Stimulated activated naive CD8-positive, alpha-beta T cell treated with anti-CD3 and anti-CD28 coated beads, Interleukin-15, amount 100 ng/mL, for 72 hours (primary cell): ENCODE measurements around the gene MET.
A peak's percentile ranks its signal among the peaks of the same experiment; 100 is the strongest.
"Not testable (repeated sequence)": the region's sequence is repeated elsewhere in the genome, so short reads cannot be mapped to it uniquely, and the experiment has no call there.

ENCODE experiments used
- ATAC-seq: fragments of 150-1000 bp; cut with Tn5 transposase; 2 replicates; pipeline ENCODE4 v1.10.0; 2021; ENCODE audit warnings: mild to moderate bottlenecking, moderate library complexity
- DNase-seq, 2 donors: peaks; one replicate each; pipeline ENCODE4 v3.0.0; 2021 to 2022
- H3K27ac Mint-ChIP-seq, 2 donors: one replicate each; pipeline ENCODE4 v1.8.0; 2022; ENCODE audit warnings: mild to moderate bottlenecking in 2 of 2, mixed read lengths in 2 of 2, moderate library complexity in 2 of 2
- H3K27me3 Mint-ChIP-seq: one replicate; pipeline ENCODE4 v1.8.0; 2022; ENCODE audit warnings: mixed read lengths
- H3K4me1 Mint-ChIP-seq: one replicate; pipeline ENCODE4 v1.8.0; 2022; ENCODE audit warnings: mild to moderate bottlenecking, mixed read lengths
- H3K4me3 Mint-ChIP-seq, 2 donors: one replicate each; pipeline ENCODE4 v1.8.0; 2022; ENCODE audit warnings: mild to moderate bottlenecking in 2 of 2, mixed read lengths in 2 of 2, moderate library complexity in 1 of 2
- H3K9me3 Mint-ChIP-seq, 2 donors: one replicate each; pipeline ENCODE4 v1.8.0; 2022; ENCODE audit warnings: mixed read lengths in 2 of 2

The MET gene

GRCh38 chr7:116739307-116739706 is 67.3 kb downstream of the MET start:
- Mint-ChIP-seq H3K27ac (no peak overlapping the region), H3K4me1 (no peaks in the 10 kb centered on the region), H3K27me3 (peaks cover 30% of the 10 kb centered on the region), H3K9me3 (no peaks in the 10 kb centered on the region), H3K4me3 (no peak overlapping the region)
- ATAC-seq, result no peak
- no peak for DNase-seq

DNA sequence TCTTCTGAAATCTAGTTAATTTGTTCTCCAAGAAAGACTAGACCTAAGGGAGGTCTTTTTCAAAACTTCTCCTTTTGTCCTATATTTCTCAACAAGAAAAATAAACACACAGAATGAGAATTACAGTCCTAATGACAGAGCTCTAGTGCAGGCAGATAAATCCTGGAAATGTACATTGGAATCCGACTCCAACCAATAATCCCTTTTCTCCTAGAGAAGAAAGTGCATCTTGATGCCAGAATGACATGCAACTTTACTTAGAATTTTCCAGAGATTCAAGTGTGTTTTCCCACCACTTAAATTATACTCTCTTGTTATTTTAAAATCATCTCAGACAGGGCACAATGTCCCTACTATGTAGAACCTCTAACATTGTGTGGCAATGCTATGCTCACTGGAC is 68.2 kb downstream of the MET start:
- H3K27me3 Mint-ChIP-seq, result peaks cover 34% of the 10 kb centered on the region
- no peaks in the 10 kb centered on the region for H3K4me1 Mint-ChIP-seq
- DNase-seq (no peak), ATAC-seq (no peak)
- H3K4me3 Mint-ChIP-seq, result no peak overlapping the region
- no peak overlapping the region for H3K27ac Mint-ChIP-seq
- H3K9me3 Mint-ChIP-seq, result no peaks in the 10 kb centered on the region

GRCh38 chr7:116740755-116741462 is 68.9 kb downstream of the MET start:
- Mint-ChIP-seq H3K9me3 (no peaks in the 10 kb centered on the region), H3K27me3 (peaks cover 34% of the 10 kb centered on the region), H3K4me1 (no peaks in the 10 kb centered on the region), H3K27ac (peak overlapping the region in 1 of 2 donors; percentile 84), H3K4me3 (no peak overlapping the region)
- no peak for DNase-seq
- no peak for ATAC-seq

DNA sequence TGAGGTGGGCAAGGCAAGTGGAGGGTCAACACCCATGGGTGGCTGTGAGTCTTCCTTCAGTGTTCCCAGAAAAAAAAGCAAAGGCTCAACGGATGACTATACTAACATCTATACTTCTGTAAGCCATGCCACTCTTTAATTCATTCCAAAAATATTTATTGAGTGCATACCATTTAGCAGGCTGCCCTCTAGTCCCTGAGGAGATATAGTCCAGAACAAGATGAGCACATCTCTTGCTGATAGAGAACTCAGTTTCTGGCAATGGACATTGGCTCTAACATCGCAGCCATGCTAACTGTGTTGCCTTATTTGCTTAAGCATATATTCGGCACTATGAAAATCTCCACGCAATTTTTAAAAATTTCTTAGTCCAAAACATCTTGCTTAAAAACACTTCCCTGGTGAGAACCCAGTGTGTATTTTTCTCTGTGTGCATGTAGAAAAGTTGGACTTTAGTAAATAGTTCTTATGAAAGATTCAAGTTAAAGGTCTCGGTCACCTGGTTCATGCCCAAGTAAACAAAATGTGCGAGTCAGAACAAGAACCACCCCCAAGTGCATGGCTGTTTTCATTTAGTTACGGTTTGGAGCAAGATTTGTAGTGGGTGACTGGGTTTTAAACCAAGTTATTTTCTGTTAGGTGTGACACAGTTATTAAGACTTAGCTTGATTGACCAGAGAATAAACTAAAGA is 69.8 kb downstream of the MET start:
- peaks cover 34% of the 10 kb centered on the region for H3K27me3 Mint-ChIP-seq

DNA sequence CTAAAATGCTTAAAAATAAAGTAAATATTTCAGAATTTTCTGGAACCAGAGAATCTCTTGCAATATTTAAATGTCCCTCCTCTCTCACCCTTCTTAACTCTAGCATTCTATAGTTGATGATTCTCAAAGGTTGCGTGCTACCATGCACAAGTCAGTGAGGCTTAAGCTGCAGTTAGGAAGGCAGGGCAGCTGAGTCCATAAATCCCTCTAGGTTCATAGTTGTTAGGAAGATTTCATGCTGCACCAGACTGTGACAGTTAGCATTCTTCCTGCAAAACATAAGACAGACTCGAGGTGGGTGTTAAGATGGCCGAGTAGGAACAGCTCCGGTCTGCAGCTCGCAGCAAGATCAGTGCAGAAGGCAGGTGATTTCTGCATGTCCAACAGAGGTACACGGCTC is 70.6 kb downstream of the MET start:
- DNase-seq (no peak), ATAC-seq (no peak)
- Mint-ChIP-seq H3K4me1 (no peaks in the 10 kb centered on the region), H3K27me3 (peaks cover 34% of the 10 kb centered on the region), H3K4me3 (no peak overlapping the region), H3K27ac (no peak overlapping the region), H3K9me3 (peaks cover 8% of the 10 kb centered on the region in 2 donors)

More for the DNA sequence above, 69.8 kb downstream of the MET start:
- ATAC-seq (no peak), DNase-seq (no peak)
- H3K4me1 Mint-ChIP-seq, result no peaks in the 10 kb centered on the region
- no peaks in the 10 kb centered on the region for H3K9me3 Mint-ChIP-seq
- H3K27ac Mint-ChIP-seq, result no peak overlapping the region
- H3K4me3 Mint-ChIP-seq, result no peak overlapping the region

DNA sequence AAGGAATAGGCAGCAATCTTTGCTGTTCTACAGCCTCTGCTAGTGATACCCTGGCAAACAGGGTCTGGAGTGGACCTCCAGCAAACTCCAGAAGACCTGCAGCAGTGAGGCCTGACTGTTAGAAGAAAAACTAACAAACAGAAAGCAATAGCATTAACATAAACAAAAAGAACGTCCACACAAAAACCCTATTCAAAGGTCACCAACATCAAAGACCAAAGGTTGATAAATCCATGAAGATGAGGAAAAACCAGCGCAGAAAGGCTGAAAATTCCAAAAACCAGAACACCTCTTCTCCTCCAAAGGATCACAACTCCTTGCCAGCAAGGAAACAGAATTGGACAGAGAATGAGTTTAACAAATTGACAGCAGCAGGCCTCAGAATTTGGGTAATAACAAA is 71.8 kb downstream of the MET start:
- not testable (repeated sequence) for ATAC-seq, H3K4me1 Mint-ChIP-seq, H3K27ac Mint-ChIP-seq, DNase-seq, H3K4me3 Mint-ChIP-seq
- Mint-ChIP-seq H3K27me3 (peaks cover 37% of the 10 kb centered on the region), H3K9me3 (peaks cover 8 to 19% of the 10 kb centered on the region in 2 donors)

DNA sequence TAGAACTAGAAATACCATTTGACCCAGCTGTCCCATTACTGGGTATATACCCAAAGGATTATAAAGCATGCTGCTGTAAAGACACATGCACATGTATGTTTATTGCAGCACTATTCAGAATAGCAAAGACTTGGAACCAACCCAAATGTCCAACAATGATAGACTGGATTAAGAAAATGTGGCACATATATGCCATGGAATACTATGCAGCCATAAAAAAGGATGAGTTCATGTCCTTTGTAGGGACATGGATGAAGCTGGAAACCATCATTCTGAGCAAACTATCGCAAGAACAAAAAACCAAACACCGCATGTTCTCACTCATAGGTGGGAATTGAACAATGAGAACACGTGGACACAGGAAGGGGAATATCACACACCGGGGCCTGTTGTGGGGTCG is 74.4 kb downstream of the MET start:
- Mint-ChIP-seq H3K9me3 (peaks cover 8 to 22% of the 10 kb centered on the region in 2 donors), H3K27me3 (peaks cover 33% of the 10 kb centered on the region)
- DNase-seq, H3K4me1 Mint-ChIP-seq, ATAC-seq, H3K27ac Mint-ChIP-seq, H3K4me3 Mint-ChIP-seq: not testable (repeated sequence)

GRCh38 chr7:116751070-116751469 is 79.1 kb downstream of the MET start:
- not testable (repeated sequence) for H3K27me3 Mint-ChIP-seq, H3K4me1 Mint-ChIP-seq, H3K27ac Mint-ChIP-seq, ATAC-seq, H3K4me3 Mint-ChIP-seq, DNase-seq
- H3K9me3 Mint-ChIP-seq, result peaks cover 8 to 22% of the 10 kb centered on the region in 2 donors

- ATAC-seq (no peak), DNase-seq (no peak)
- Mint-ChIP-seq H3K4me1 (no peaks in the 10 kb centered on the region), H3K4me3 (no peak overlapping the region), H3K27ac (no peak overlapping the region), H3K9me3 (peaks cover 2 to 16% of the 10 kb centered on the region in 2 donors), H3K27me3 (peaks cover 7% of the 10 kb centered on the region)
These were observed 80.5 kb downstream of the MET start for GRCh38 chr7:116752305-116753074.

DNA sequence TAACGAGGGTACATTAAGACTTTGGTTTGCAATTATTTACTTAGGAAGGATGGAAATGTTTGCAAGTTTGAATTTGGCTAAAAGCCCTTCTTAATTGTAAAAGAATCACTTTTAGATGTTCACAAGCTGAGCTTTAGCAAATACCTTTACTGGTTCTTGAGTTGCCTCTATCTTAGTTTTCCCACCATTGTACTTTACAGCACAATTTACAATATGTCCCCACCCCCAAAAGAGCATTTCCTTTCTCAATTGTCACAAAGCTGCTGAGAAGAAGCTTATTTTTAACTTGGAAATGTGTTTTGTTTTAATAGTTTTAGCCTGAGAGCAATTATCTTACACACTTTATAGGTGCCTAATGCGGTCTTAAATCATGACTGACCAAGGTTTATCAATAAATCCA is 81.1 kb downstream of the MET start:
- no peak for DNase-seq
- H3K4me3 Mint-ChIP-seq, result no peak overlapping the region
- H3K27ac Mint-ChIP-seq, result no peak overlapping the region

GRCh38 chr7:116754186-116754585 is 82.2 kb downstream of the MET start:
- Mint-ChIP-seq H3K4me1 (no peaks in the 10 kb centered on the region), H3K27ac (peak overlapping the region in 1 of 2 donors; percentile 22), H3K4me3 (no peak overlapping the region), H3K9me3 (no peaks in the 10 kb centered on the region), H3K27me3 (no peaks in the 10 kb centered on the region)
- DNase-seq (no peak), ATAC-seq (no peak)

More for the DNA sequence above, 81.1 kb downstream of the MET start:
- H3K4me1 Mint-ChIP-seq, result no peaks in the 10 kb centered on the region
- no peak for ATAC-seq
- peaks cover 7% of the 10 kb centered on the region for H3K27me3 Mint-ChIP-seq
- peaks cover 0 to 10% of the 10 kb centered on the region in 2 donors for H3K9me3 Mint-ChIP-seq

DNA sequence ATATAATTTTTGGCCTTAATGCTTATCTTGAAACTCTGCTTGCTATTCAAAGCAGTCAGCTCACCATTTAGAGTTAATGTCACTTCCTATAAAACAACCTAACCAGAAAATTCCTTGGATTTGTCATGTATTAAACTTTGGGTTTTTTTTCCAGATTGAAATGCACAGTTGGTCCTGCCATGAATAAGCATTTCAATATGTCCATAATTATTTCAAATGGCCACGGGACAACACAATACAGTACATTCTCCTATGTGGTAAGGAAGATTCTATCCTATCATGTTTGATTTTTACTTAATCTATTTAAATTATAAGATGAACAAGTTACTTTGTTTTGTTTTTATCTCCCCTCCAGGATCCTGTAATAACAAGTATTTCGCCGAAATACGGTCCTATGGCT is 85.3 kb downstream of the MET start:
- no peaks in the 10 kb centered on the region for H3K9me3 Mint-ChIP-seq

DNA sequence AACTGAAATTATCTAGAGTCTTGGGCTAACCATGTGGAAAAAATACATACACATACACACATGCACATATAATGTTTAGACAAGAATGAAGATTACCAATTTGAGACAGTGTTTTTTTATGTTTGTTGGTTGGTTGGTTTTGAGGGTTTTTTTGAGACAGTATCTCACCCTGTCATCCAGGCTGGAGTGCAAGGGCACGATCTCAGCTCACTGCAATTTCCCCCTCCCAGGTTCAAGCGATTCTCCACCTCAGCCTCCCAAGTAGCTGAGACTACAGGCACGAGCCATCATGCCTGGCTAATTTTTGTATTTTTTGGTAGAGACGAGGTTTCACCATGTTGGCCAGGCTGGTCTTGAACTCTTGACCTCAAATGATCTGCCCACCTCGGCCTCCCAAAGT is 87.6 kb downstream of the MET start:
- not testable (repeated sequence) for H3K4me3 Mint-ChIP-seq, H3K4me1 Mint-ChIP-seq, H3K9me3 Mint-ChIP-seq, H3K27me3 Mint-ChIP-seq, H3K27ac Mint-ChIP-seq, ATAC-seq, DNase-seq

More for the DNA sequence above, 85.3 kb downstream of the MET start:
- Mint-ChIP-seq H3K27ac (no peak overlapping the region), H3K27me3 (no peaks in the 10 kb centered on the region), H3K4me3 (no peak overlapping the region), H3K4me1 (no peaks in the 10 kb centered on the region)
- ATAC-seq, result no peak
- no peak for DNase-seq

DNA sequence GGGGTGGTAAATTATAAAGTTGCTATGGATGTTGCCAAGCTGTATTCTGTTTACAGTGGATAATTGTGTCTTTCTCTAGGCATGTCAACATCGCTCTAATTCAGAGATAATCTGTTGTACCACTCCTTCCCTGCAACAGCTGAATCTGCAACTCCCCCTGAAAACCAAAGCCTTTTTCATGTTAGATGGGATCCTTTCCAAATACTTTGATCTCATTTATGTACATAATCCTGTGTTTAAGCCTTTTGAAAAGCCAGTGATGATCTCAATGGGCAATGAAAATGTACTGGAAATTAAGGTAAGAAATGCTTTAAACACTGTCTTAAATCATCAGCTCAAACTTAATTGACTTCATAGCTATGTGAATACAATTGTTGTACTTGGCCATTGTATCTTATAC is 91.0 kb downstream of the MET start:
- Mint-ChIP-seq H3K4me1 (no peaks in the 10 kb centered on the region), H3K27ac (no peak overlapping the region), H3K9me3 (no peaks in the 10 kb centered on the region), H3K4me3 (no peak overlapping the region), H3K27me3 (no peaks in the 10 kb centered on the region)
- no peak for DNase-seq
- ATAC-seq, result no peak

DNA sequence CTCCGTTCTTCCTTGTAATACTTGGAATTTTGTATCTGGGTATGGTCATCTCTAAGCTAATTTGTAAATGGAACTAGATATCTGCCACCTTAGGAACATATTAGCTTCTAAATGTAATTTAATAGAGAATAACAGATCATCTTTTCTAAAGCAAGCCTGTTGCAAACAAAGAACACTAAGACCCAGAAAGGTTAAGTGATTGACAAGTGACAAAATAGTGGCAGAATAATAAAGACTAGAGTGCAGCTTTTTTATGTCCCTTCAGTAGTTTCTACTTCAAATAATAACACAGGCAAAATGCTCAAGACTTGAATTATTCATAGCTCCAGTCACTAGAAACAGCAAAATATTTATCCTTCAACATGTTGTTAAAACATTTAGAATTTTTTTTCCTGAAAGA is 91.7 kb downstream of the MET start:
- no peak for ATAC-seq

GRCh38 chr7:116766881-116767280 is 94.9 kb downstream of the MET start:
- ATAC-seq, result no peak
- no peak overlapping the region for H3K4me3 Mint-ChIP-seq
- no peaks in the 10 kb centered on the region for H3K9me3 Mint-ChIP-seq
- H3K27me3 Mint-ChIP-seq, result peaks cover 26% of the 10 kb centered on the region
- no peak overlapping the region for H3K27ac Mint-ChIP-seq
- no peaks in the 10 kb centered on the region for H3K4me1 Mint-ChIP-seq
- DNase-seq, result no peak

More for the DNA sequence above, 91.7 kb downstream of the MET start:
- no peak for DNase-seq
- no peaks in the 10 kb centered on the region for H3K27me3 Mint-ChIP-seq
- H3K9me3 Mint-ChIP-seq, result no peaks in the 10 kb centered on the region
- no peaks in the 10 kb centered on the region for H3K4me1 Mint-ChIP-seq
- no peak overlapping the region for H3K27ac Mint-ChIP-seq
- no peak overlapping the region for H3K4me3 Mint-ChIP-seq
